Smooth muscle cell (in vitro differentiated cells): ENCODE measurements around the gene MAPKAP1. TPM values are rescaled to one million over a fixed set of nuclear protein-coding genes. Genes with fewer than 3 reads are reported as not detected.

Experiments used
- DNase-seq: peaks from one replicate; lab custom pipeline; 2025; ENCODE audit not compliant: unreplicated experiment; lab: John Stamatoyannopoulos, UW
- H2AFZ ChIP-seq: fragments of 200-600 bp; sonication (generic); 2 replicates; pipeline ENCODE4 v1.6.0; 2016; ENCODE audit warnings: antibody characterized with exemption, low read depth, mild to moderate bottlenecking
- H3F3A ChIP-seq: fragments of 200-600 bp; sonication (generic); 2 replicates; pipeline ENCODE4 v1.6.0; 2017; ENCODE audit warnings: antibody characterized with exemption, low read depth
- H3K27ac ChIP-seq: fragments of 200-600 bp; sonication (generic); 2 replicates; pipeline ENCODE4 v1.5.1; 2016; ENCODE audit warnings: low read depth, mild to moderate bottlenecking
- H3K27me3 ChIP-seq: fragments of 200-600 bp; sonication (generic); 2 replicates; pipeline ENCODE4 v1.6.1; 2016; ENCODE audit warnings: low read depth, mild to moderate bottlenecking
- H3K36me3 ChIP-seq: fragments of 200-600 bp; sonication (generic); 2 replicates; pipeline ENCODE4 v1.5.1; 2016; ENCODE audit warnings: low read depth
- H3K4me1 ChIP-seq: fragments of 200-600 bp; sonication (generic); 2 replicates; pipeline ENCODE4 v1.5.1; 2016; ENCODE audit warnings: low read depth
- H3K4me2 ChIP-seq: fragments of 200-600 bp; sonication (generic); 2 replicates; pipeline ENCODE4 v1.6.0; 2016; ENCODE audit warnings: mild to moderate bottlenecking
- H3K4me3 ChIP-seq: fragments of 200-600 bp; sonication (generic); 2 replicates; pipeline ENCODE4 v1.5.1; 2016; ENCODE audit warnings: mild to moderate bottlenecking
- H3K79me2 ChIP-seq: fragments of 200-600 bp; sonication (generic); 2 replicates; pipeline ENCODE4 v1.6.0; 2016; ENCODE audit warnings: low read depth, mild to moderate bottlenecking
- H3K9ac ChIP-seq: fragments of 200-600 bp; sonication (generic); 2 replicates; pipeline ENCODE4 v1.6.0; 2016; ENCODE audit warnings: low read depth
- H3K9me3 ChIP-seq: fragments of 200-600 bp; sonication (generic); replicated peaks from 2 replicates; pipeline ENCODE4 v1.5.1; 2016; ENCODE audit warnings: low read depth
- H4K20me1 ChIP-seq: fragments of 200-600 bp; sonication (generic); 2 replicates; pipeline ENCODE4 v1.6.0; 2016; ENCODE audit warnings: low read depth
- WGBS: methylation state at CpG from one replicate; pipeline ENCODE4 v1.1.7; 2016; ENCODE audit warnings: low lambda C conversion rate; 5-methylcytosine and 5-hydroxymethylcytosine counted together
- polyA plus RNA-seq: library from polyadenylated mRNA; unstranded; fragments of >200 nt; fragmentation: Nextera tagmentation; extraction: Ambion mirVana; gene quantifications from 2 replicates; pipeline ENCODE4 v1.2.1, GENCODE V29; 2016
- total RNA-seq: library from RNA; depleted of rRNA; stranded (reverse); fragments of >200 nt; gene quantifications from 2 replicates; pipeline ENCODE4 v1.2.3, GENCODE V29; 2014
- TF ChIP-seq, protein P1 (sequence below): fragments of 200-600 bp; sonication (generic); IDR thresholded peaks from 2 replicates; pipeline ENCODE4 v1.5.1; 2017; ENCODE audit warnings: borderline replicate concordance, mild to moderate bottlenecking, antibody characterized with exemption; ENCODE audit not compliant: insufficient read depth, poor library complexity, severe bottlenecking

Gene MAPKAP1
- total and polyA plus RNA-seq, 2 experiments from 2014 or later, result 50.1 to 74.5 TPM

- Histone ChIP-seq H3K9me3 (no peaks in the 10 kb centered on the region), H3K27ac (peak overlapping the region; percentile 63), H3K4me3 (no peak overlapping the region), H3K4me1 (peaks cover 49% of the 10 kb centered on the region), H3K9ac (peak overlapping the region; percentile 32), H4K20me1 (no peaks in the 10 kb centered on the region), H3K36me3 (no peaks in the 10 kb centered on the region), H3F3A (peaks cover 5% of the 10 kb centered on the region), H2AFZ (no peak overlapping the region), H3K27me3 (no peaks in the 10 kb centered on the region), H3K79me2 (peaks cover 5% of the 10 kb centered on the region), H3K4me2 (no peak overlapping the region)
- DNase-seq, result no peak
- whole genome bisulfite sequencing, result 96% methylated on average over 3 of the region's 3 CpGs
- TF ChIP-seq, protein P1, sequence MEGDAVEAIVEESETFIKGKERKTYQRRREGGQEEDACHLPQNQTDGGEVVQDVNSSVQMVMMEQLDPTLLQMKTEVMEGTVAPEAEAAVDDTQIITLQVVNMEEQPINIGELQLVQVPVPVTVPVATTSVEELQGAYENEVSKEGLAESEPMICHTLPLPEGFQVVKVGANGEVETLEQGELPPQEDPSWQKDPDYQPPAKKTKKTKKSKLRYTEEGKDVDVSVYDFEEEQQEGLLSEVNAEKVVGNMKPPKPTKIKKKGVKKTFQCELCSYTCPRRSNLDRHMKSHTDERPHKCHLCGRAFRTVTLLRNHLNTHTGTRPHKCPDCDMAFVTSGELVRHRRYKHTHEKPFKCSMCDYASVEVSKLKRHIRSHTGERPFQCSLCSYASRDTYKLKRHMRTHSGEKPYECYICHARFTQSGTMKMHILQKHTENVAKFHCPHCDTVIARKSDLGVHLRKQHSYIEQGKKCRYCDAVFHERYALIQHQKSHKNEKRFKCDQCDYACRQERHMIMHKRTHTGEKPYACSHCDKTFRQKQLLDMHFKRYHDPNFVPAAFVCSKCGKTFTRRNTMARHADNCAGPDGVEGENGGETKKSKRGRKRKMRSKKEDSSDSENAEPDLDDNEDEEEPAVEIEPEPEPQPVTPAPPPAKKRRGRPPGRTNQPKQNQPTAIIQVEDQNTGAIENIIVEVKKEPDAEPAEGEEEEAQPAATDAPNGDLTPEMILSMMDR, result no peak
Measured at GRCh38 chr9:125653325-125653724, 53.7 kb downstream of the MAPKAP1 start.

DNA sequence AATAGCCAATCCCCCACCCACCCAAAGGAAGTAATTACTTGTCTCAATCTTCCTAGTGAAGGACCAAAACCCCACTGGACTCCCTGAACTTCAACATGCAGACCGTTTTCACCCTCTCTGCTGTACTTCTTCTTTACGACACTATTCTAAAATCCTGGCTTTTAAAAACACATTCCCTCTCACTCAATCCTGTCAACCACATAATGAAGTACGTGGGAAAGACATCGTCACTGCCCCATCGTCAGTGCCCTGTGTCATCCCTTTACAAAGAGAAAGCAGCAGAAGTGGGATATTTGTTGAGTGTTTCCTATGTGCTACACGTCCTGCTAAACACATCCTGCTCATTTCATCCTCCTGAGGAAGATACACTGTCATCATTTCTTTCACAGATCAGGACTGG lies 54.2 kb downstream of the MAPKAP1 start:
- Histone ChIP-seq H3K36me3 (no peaks in the 10 kb centered on the region), H2AFZ (no peak overlapping the region), H3K79me2 (peaks cover 5% of the 10 kb centered on the region), H3K4me2 (peak overlapping the region; percentile 49), H3K27me3 (no peaks in the 10 kb centered on the region), H3K4me1 (peaks cover 49% of the 10 kb centered on the region), H3K9ac (peak overlapping the region; percentile 32), H3F3A (peaks cover 5% of the 10 kb centered on the region), H3K4me3 (no peak overlapping the region), H3K9me3 (no peaks in the 10 kb centered on the region), H4K20me1 (no peaks in the 10 kb centered on the region), H3K27ac (peak overlapping the region; percentile 63)
- no peak for DNase-seq
- 26% methylated on average over 6 of the region's 6 CpGs for WGBS
- TF ChIP-seq, protein P1, result no peak

DNA sequence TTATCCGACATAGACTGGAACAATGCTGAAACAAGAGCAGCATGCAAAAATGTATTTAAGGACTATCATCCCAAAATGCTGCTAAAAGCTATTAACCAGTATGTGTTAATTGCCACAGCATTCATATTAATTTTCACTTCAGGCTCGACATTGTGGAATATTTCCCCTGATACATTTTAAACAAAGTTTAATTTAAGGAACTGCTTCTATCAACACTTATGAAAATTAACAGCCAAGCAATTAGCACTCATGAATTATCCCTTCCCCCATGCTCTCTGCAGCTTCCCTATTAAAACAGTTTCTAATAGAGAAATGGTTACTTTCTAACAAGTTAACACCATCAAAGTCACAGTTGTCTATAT lies 54.8 kb downstream of the MAPKAP1 start:
- Histone ChIP-seq H4K20me1 (no peaks in the 10 kb centered on the region), H3K36me3 (no peaks in the 10 kb centered on the region), H3K4me1 (peaks cover 49% of the 10 kb centered on the region), H3K79me2 (peaks cover 5% of the 10 kb centered on the region), H3K4me2 (no peak overlapping the region), H3F3A (peaks cover 5% of the 10 kb centered on the region), H3K27ac (peak overlapping the region; percentile 63), H3K9me3 (no peaks in the 10 kb centered on the region), H3K27me3 (no peaks in the 10 kb centered on the region), H3K4me3 (no peak overlapping the region), H2AFZ (no peak overlapping the region), H3K9ac (peak overlapping the region; percentile 32)
- no peak for DNase-seq
- 88% methylated on average over 2 of the region's 2 CpGs for WGBS
- TF ChIP-seq, protein P1, result no peak

DNA sequence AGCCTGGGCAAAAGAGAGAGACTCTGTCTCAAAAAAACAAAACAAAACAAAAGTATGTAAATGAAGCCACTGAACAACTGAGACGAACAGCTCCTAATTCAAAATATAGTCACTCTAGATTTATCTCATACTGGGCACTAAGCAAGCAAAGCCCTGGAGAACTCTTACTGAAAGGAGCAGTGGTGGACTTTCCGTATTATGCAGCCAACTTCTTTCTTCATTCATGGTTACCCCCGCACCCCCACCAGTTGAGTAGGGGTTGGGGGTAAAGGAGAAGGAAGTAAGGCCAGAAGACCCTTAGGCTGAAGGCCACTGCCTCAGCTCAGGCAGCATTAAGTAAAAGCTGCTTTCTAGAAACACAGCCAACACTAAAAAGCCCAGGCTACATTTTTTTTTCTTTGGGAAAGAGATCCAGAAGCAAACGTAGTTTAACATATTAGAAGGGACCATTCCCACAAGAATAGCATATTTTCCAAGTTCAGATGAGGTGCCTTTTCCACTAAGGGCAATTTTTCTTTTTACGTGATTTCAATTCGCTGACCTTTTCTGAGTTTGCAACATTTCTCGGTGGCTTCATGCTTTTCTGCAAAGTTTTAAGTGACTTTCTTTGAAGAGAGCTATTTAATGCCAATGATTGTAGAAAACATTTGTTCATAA lies 55.3 kb downstream of the MAPKAP1 start:
- Histone ChIP-seq H3F3A (peaks cover 5% of the 10 kb centered on the region), H3K79me2 (peaks cover 5% of the 10 kb centered on the region), H3K9me3 (no peaks in the 10 kb centered on the region), H3K36me3 (no peaks in the 10 kb centered on the region), H2AFZ (no peak overlapping the region), H3K4me2 (no peak overlapping the region), H3K4me1 (peaks cover 49% of the 10 kb centered on the region), H4K20me1 (no peaks in the 10 kb centered on the region), H3K9ac (no peak overlapping the region), H3K27me3 (no peaks in the 10 kb centered on the region), H3K27ac (no peak overlapping the region), H3K4me3 (no peak overlapping the region)
- no peak for DNase-seq
- TF ChIP-seq, protein P1, result no peak
- 82% methylated on average over 7 of the region's 7 CpGs for WGBS
